Gastroesophageal sphincter (tissue), 4 donors: ENCODE data around the gene HSPA1L. TPM values are rescaled to one million over a fixed set of nuclear protein-coding genes. Genes with fewer than 3 reads are reported as not detected.
"Not testable (repeated sequence)": the region's sequence is repeated elsewhere in the genome, so short reads cannot be mapped to it uniquely, and the experiment has no call there.

ENCODE experiments used
- ATAC-seq: fragments of 150-250 bp; one replicate; pipeline ENCODE4 v1.9.1; 2016; ENCODE audit warnings: mild to moderate bottlenecking, moderate library complexity
- H3K27ac ChIP-seq, 4 donors: fragments of 200-600 bp; sonication (generic) in 3 of 4; 1 replicate in 3 of 4; 2 replicates in 1 of 4; pipeline ENCODE4 v1.5.1; 2016 to 2019
- H3K27me3 ChIP-seq: fragments of 200-600 bp; sonication (generic); one replicate; pipeline ENCODE4 v1.5.1; 2019
- H3K36me3 ChIP-seq, 2 donors: fragments of 200-600 bp; sonication (generic); one replicate each; pipeline ENCODE4 v1.5.1; 2019; ENCODE audit warnings: control low read depth in 1 of 2
- H3K4me1 ChIP-seq, 3 donors: fragments of 200-600 bp; sonication (generic); 1 replicate in 2 of 3; 2 replicates in 1 of 3; pipeline ENCODE4 v1.5.1; 2016 to 2019; ENCODE audit warnings: control low read depth in 2 of 3
- H3K4me3 ChIP-seq, 2 donors: fragments of 200-600 bp; sonication (generic); one replicate each; pipeline ENCODE4 v1.5.1; 2019; ENCODE audit warnings: mild to moderate bottlenecking in 1 of 2, moderate library complexity in 1 of 2
- H3K9me3 ChIP-seq, 3 donors: fragments of 200-600 bp; sonication (generic); one replicate each; pipeline ENCODE4 v1.5.1; 2017 to 2019; ENCODE audit warnings: control low read depth in 2 of 3
- EP300 ChIP-seq: sonication (generic); formaldehyde crosslinking; IDR thresholded peaks from one replicate; pipeline ENCODE4 v1.6.1; 2017; ENCODE audit warnings: antibody characterized with exemption, mild to moderate bottlenecking
- POLR2A ChIP-seq, 2 donors: fragments of 450-650 bp; IDR thresholded peaks; one replicate each; pipeline ENCODE4 v1.6.1; 2017; ENCODE audit warnings: antibody characterized with exemption in 2 of 2, mild to moderate bottlenecking in 2 of 2, moderate library complexity in 1 of 2
- POLR2AphosphoS5 ChIP-seq: sonication (generic); formaldehyde crosslinking; IDR thresholded peaks from one replicate; pipeline ENCODE4 v1.6.1; 2017; ENCODE audit warnings: antibody characterized with exemption
- WGBS, 2 donors: methylation state at CpG; one replicate each; pipeline ENCODE4 v1.1.5; 2018; ENCODE audit warnings: low coverage in 1 of 2; 5-methylcytosine and 5-hydroxymethylcytosine counted together
- total RNA-seq, 4 donors: library from RNA; depleted of rRNA; stranded (reverse); fragments of >200 nt; gene quantifications; one replicate each; pipeline ENCODE4 v1.1.0, GENCODE V29; 2016
- TF ChIP-seq, protein P1 (sequence below), 4 experiments: fragments of 200-600 bp in 2 of 4; fragments of 450-650 bp in 2 of 4; sonication (generic) in 1 of 4; IDR thresholded peaks; one replicate each; pipeline ENCODE4 v1.5.1; 2017 to 2019; ENCODE audit warnings: antibody characterized with exemption in 4 of 4, mild to moderate bottlenecking in 2 of 4, moderate library complexity in 2 of 4

HSPA1L gene
- total RNA-seq, 4 donors from 2014 or later = 1.9 to 3.9 (median 2.6) TPM

DNA sequence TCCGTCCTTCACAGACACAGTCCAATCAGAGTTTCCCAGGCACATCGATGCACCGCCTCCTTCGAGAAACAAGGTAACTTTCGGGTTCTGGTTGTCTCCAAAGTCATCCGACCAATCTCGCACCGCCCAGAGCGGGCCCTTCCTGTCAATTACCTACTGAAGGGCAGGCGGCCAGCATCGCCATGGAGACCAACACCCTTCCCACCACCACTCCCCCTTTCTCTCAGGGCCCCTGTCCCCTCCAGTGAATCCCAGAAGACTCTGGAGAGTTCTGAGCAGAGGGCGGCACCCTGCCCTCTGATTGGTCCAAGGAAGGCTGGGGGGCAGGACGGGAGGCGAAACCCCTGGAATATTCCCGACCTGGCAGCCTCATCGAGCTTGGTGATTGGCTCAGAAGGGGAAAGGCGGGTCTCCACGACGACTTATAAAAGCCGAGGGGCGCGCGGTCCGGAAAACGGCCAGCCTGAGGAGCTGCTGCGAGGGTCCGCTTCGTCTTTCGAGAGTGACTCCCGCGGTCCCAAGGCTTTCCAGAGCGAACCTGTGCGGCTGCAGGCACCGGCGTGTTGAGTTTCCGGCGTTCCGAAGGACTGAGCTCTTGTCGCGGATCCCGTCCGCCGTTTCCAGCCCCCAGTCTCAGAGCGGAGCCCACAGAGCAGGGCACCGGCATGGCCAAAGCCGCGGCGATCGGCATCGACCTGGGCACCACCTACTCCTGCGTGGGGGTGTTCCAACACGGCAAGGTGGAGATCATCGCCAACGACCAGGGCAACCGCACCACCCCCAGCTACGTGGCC lies 12.4 kb upstream of the HSPA1L start, which contains the start of gene HSPA1B:
Gene HSPA1B, plus strand, starts transcription at position 453 of the 794 bp plus-strand sequence. Its CDS starts 213 bp downstream, at position 666.
- Histone ChIP-seq H3K4me1 (peaks cover 0 to 63% (median 25%) of the 10 kb centered on the region in 3 donors), H3K9me3 (no peaks in the 10 kb centered on the region), H3K27me3 (no peaks in the 10 kb centered on the region), H3K36me3 (no peaks in the 10 kb centered on the region), H3K4me3 (peak within 1 kb of the TSS; percentile 37 to 58), H3K27ac (peak within 1 kb of the TSS; percentile 89 to 98 (median 94))
- TF ChIP-seq, protein P1, sequence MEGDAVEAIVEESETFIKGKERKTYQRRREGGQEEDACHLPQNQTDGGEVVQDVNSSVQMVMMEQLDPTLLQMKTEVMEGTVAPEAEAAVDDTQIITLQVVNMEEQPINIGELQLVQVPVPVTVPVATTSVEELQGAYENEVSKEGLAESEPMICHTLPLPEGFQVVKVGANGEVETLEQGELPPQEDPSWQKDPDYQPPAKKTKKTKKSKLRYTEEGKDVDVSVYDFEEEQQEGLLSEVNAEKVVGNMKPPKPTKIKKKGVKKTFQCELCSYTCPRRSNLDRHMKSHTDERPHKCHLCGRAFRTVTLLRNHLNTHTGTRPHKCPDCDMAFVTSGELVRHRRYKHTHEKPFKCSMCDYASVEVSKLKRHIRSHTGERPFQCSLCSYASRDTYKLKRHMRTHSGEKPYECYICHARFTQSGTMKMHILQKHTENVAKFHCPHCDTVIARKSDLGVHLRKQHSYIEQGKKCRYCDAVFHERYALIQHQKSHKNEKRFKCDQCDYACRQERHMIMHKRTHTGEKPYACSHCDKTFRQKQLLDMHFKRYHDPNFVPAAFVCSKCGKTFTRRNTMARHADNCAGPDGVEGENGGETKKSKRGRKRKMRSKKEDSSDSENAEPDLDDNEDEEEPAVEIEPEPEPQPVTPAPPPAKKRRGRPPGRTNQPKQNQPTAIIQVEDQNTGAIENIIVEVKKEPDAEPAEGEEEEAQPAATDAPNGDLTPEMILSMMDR (IDR thresholded peaks at IDR 0.05) = peak in 1 of 4 experiments; percentile 8
- TF ChIP-seq POLR2A (IDR thresholded peaks at IDR 0.05) (peak; percentile 100), POLR2AphosphoS5 (peak; percentile 100), EP300 (no peak)
- peak; percentile 93 for ATAC-seq
- 0% methylated on average over 1 to 5 of the region's 56 CpGs for WGBS, 2 donors

DNA sequence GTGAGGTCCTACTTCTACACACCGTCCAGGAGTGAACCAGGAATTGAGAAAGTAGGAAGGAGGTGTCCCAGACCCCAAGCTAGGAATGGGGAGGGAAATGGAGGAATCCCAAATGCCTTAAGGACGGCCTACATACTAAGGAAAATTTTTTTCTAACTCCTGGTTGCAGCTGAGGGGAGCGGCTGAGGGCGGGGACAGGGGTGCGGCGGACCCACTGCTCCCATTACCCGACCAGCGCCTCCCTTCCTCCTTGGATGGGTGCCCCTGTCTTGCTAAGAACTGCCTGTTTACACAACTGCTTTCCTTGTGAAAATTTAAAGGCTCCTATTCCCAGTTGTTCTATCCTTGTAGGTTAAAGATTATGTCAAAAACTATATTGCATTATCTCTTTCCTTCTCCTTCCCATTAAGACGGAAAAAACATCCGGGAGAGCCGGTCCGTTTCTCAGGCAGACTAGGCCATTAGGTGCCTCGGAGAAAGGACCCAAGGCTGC lies 11.8 kb upstream of the HSPA1L start:
- Histone ChIP-seq H3K27ac (peak overlapping the region; percentile 89 to 98 (median 94)), H3K4me1 (peaks cover 0 to 57% (median 26%) of the 10 kb centered on the region in 3 donors), H3K27me3 (no peaks in the 10 kb centered on the region), H3K9me3 (no peaks in the 10 kb centered on the region), H3K36me3 (no peaks in the 10 kb centered on the region), H3K4me3 (peak overlapping the region; percentile 32 to 58)
- WGBS, 2 donors = 0% methylated on average over 1 to 8 of the region's 13 CpGs
- peak; percentile 70 for ATAC-seq
- TF ChIP-seq EP300 (no peak), POLR2AphosphoS5 (peak; percentile 34), POLR2A (IDR thresholded peaks at IDR 0.05) (peak; percentile 24 to 36)
- TF ChIP-seq, protein P1 (IDR thresholded peaks at IDR 0.05) = peak in 1 of 4 experiments; percentile 5

DNA sequence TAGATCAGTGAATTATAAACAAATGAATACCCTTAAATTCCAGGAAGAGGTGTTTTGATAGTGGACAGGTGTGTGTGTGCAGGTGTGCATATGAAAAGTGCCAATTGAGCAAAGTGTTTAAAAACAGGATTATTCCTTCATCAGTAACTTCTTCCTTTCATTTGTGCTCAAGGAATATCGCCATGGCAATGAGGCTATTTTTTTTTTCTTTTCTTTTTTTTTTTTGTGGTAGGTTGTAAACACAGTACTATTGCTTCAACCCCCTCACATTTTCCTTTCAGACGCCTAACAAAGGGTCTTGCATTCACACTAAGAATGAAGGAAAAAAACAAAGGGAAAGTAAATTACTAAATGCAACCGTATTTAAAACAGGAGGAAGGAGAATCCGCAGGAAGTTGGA lies 10.5 kb upstream of the HSPA1L start:
- WGBS, 2 donors = 55 to 63% methylated on average over 4 of the region's 4 CpGs
- H3K27ac ChIP-seq = peak overlapping the region; percentile 89 to 98 (median 94)
- TF ChIP-seq POLR2A (IDR thresholded peaks at IDR 0.05) = no peak
- TF ChIP-seq, protein P1 (IDR thresholded peaks at IDR 0.05) = no peak
- TF ChIP-seq POLR2AphosphoS5 = no peak
- no peak for TF ChIP-seq EP300
- H3K9me3 ChIP-seq = no peaks in the 10 kb centered on the region
- no peak overlapping the region for H3K4me3 ChIP-seq
- H3K4me1 ChIP-seq = peaks cover 0 to 55% (median 21%) of the 10 kb centered on the region in 3 donors
- ATAC-seq = no peak
- H3K36me3 ChIP-seq = no peaks in the 10 kb centered on the region
- no peaks in the 10 kb centered on the region for H3K27me3 ChIP-seq

DNA sequence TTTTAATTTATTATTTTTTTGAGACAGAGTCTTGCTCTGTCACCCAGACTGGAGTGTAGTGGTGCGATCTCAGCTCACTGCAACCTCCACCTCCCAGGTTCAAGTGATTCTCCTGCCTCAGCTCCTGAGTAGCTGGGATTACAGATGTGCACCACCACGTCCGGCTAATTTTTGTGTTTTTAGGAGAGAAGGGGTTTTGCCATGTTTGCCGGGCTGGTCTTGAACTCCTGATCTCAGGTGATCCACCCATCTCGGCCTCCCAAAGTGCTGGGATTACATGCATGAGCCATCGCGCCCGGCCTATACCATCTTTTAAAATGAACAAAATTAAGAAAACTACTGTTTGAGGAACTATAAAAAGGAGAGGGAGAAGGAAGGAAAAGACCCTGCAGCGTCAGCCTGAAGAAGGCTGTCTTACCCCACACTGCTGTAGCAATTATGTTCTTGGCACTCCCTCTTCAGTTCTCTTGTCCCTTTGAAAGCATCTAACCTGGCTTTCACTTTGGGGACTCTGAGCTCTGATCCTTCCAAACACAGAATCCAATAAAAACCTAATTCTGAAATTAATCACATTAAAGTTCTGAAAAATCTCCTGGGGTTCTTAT lies 8.6 kb upstream of the HSPA1L start:
- ATAC-seq, H3K9me3 ChIP-seq, H3K4me3 ChIP-seq, H3K36me3 ChIP-seq, H3K27me3 ChIP-seq: not testable (repeated sequence)
- Histone ChIP-seq H3K4me1 (peaks cover 0 to 72% (median 36%) of the 10 kb centered on the region in 3 donors), H3K27ac (peak overlapping the region; percentile 91 to 99 (median 96))
- WGBS, 2 donors = 77 to 85% methylated on average over 5 to 9 of the region's 9 CpGs

DNA sequence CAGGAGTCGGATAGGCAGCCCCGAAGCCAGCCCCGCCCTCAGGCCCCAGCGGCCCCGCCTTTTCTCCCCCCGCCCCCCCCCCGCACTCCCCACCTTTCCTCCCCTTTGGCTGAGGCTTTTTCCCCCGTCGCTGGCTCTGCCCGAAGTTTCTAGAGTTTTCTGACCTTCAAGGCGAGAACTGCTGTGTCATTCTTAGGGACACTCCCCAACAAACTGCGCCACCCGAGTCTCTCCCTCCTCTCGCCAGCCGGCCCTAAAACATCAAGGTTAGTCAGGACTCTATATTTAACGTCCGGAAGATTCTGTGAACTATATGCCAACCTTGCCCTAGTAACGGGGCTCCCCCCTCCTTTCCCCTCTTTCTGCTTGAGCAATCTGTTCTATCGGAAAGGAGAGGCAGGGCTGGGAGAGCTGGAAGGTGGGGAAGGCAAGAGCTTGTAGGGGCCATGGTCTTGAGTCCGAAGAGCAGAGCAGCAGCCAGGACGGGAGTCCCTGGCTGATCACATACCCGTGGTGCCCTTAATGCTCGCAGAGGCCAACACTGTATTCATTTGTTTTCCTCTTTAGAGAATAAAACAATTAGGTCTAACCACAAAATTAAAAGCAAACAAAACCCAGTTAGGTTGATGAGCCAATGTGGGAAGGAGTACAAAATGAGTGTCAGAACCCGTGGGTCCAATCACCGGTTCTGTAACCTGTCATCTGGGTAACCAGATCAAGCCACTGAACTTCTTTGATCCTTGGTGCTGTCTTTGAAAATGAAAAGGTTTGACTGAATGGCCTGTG lies 7.1 kb upstream of the HSPA1L start:
- TF ChIP-seq POLR2A (IDR thresholded peaks at IDR 0.05) (peak; percentile 50 to 58), POLR2AphosphoS5 (peak; percentile 94), EP300 (no peak)
- TF ChIP-seq, protein P1 (IDR thresholded peaks at IDR 0.05) = no peak
- H3K27ac ChIP-seq = peak overlapping the region; percentile 91 to 99 (median 96)
- H3K4me1 ChIP-seq = peaks cover 0 to 84% (median 39%) of the 10 kb centered on the region in 3 donors
- 0 to 1% methylated on average over 9 to 19 of the region's 25 CpGs for WGBS, 2 donors
- H3K36me3 ChIP-seq = no peaks in the 10 kb centered on the region
- peak; percentile 76 for ATAC-seq
- no peaks in the 10 kb centered on the region for H3K9me3 ChIP-seq
- H3K4me3 ChIP-seq = peak overlapping the region; percentile 58 to 61
- H3K27me3 ChIP-seq = no peaks in the 10 kb centered on the region
